Astrocyte of the spinal cord (primary cell): ENCODE results near the gene TRAK1.

Experiments used
- DNase-seq: peaks from one replicate; pipeline ENCODE4 v3.0.0; 2011; ENCODE audit warnings: low read depth, low spot score
- H3K4me3 ChIP-seq: 2 replicates; pipeline ENCODE4 v1.5.1; 2011; ENCODE audit warnings: low read depth, mild to moderate bottlenecking, low read length, moderate library complexity
- in situ Hi-C: cut with HindIII; loops from 2 replicates; pipeline ENCODE4 v1.10.0; 2017; ENCODE audit warnings: low sequenced_read_pairs
- TF ChIP-seq, protein P1 (sequence below): IDR thresholded peaks from 2 replicates; pipeline ENCODE4 v1.5.1; 2012; ENCODE audit warnings: low read depth, mild to moderate bottlenecking, low read length, inconsistent platforms

The TRAK1 gene

DNA sequence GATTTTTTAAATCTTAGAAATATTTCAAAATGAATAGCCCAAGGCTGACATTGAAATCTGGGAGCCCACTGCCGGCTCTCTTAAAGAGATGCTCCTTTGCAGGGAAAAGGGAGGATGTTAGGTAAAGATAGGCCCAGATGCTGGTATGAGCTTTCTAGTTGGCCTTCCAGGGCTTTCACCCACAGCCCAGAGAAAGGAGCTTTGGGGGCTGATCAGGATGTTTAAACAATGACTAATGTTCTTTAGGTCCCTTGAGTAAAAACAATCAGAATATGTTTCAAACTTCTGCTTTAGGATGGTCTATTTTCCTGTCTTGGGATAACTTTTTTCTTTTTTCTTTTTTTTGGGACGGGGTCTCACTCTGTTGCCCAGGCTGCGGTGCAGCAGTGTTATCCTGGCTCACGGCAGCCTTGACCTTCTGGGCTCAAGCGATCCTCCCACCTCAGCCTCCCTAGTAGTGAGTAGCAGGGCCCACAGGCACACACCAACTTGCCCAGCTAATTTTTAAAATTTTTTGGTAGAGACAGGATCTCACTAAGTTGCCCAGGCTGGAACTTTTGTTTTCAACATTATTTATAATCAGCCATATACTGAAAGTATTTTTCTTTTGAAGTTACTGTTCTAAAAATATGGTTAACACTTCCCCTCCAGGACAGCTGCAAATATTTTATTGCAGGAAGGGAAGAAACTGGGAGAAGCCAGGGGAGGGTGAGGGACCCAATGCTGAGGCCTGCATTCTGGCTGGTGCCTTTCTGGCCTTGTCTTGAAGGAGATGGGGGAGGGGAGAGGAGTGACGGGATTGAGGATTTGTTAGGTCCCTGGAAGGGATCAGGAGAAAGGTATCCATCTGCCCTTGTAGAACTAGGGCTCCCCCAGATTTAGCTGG is 70.1 kb downstream of the TRAK1 start:
- H3K4me3 ChIP-seq: no peak overlapping the region
- in situ Hi-C loops: no loop called here
- TF ChIP-seq, protein P1, sequence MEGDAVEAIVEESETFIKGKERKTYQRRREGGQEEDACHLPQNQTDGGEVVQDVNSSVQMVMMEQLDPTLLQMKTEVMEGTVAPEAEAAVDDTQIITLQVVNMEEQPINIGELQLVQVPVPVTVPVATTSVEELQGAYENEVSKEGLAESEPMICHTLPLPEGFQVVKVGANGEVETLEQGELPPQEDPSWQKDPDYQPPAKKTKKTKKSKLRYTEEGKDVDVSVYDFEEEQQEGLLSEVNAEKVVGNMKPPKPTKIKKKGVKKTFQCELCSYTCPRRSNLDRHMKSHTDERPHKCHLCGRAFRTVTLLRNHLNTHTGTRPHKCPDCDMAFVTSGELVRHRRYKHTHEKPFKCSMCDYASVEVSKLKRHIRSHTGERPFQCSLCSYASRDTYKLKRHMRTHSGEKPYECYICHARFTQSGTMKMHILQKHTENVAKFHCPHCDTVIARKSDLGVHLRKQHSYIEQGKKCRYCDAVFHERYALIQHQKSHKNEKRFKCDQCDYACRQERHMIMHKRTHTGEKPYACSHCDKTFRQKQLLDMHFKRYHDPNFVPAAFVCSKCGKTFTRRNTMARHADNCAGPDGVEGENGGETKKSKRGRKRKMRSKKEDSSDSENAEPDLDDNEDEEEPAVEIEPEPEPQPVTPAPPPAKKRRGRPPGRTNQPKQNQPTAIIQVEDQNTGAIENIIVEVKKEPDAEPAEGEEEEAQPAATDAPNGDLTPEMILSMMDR: no peak
- DNase-seq: peak; percentile 51

DNA sequence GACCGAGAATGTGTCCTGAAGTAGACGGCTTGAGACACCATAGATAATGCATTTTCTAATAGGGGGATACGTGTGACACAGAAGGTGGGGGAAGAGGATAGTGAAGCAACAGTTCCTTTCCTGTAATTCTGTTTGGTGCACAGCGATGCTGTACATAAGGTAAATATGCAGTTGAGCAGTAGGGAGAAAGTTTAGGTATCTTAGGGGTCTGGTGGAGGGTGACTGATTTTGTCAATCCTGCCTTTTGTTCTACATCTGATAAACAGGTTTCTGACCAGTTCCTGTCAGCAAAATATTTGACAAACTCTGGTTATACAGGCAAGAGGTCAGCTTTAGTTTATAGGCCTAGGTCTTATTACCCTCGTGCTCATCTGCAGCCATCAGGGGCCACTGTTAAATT is 71.3 kb downstream of the TRAK1 start:
- TF ChIP-seq, protein P1: no peak
- in situ Hi-C loops: no loop called here
- DNase-seq: no peak

DNA sequence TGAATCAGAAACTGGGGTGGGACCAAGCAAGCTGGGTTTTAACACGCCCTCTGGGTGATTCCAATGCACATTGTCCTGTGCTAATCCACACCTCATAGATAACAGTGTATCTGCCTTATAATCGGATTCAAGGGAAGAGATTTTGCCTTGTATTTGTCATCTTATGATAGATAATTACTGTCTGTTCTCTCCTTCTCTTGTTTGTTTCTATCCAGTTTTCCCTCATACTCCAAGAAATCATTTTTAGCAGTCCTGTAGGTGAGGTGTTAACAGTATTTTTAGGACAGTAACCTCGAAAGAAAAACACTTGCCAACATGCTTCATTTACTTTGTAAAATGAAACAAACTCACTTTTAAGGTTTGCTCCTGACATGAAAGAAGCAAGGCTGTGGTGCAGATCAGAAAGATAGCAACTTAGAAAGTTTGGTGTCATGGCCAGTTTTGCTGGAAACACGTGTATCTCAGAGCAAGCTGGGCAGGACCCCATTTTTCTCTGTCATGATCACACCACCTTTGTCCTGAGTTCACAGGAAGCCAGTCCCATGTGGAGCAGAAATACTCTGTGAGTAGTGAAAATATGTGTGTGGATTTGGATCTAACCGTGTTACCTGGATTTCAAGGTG is 72.6 kb downstream of the TRAK1 start:
- TF ChIP-seq, protein P1: no peak
- DNase-seq: no peak
- H3K4me3 ChIP-seq: no peak overlapping the region
- in situ Hi-C loops: no loop called here

More for the DNA sequence above, 71.3 kb downstream of the TRAK1 start:
- H3K4me3 ChIP-seq: no peak overlapping the region

DNA sequence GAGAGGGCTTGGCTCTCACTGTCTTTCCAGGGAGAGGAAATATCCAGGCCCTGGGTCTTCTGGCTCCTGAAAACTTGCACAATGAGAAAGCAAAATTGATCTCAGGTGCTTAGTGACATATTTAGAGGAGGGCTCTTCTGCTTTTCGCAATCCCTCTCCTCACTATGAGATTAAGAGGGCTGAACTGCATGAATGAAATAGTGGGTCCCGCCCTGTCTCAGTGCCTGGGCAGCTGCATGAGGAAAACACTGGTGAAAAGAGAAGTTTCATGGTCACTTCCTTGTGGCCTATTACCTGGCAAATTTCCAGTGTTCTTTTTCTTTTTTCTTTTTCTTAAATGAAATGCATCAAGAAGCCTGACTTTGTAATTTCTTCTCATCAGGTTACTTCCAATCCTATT is 73.5 kb downstream of the TRAK1 start:
- no peak for DNase-seq
- no peak overlapping the region for H3K4me3 ChIP-seq
- TF ChIP-seq, protein P1: no peak
- in situ Hi-C loops: no loop called here

DNA sequence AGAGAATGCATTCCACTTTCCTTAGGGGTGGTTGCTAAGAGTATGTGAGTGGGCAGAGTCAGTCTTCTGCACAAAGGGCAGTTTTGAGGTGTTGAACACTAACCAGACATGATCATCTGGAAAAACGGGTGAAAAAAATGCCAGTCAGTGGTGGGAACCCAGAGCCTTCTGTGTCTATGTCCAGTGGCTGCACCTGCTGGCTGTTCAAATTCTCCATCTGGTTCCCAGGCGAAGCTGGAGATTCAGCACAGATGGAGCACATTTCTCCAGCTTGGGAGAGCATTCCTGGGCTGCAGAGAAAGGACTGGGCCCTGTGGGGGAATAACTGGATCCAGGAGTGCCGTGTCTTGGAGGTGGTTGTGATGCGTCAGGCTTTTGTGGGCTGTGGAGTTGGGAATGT is 74.1 kb downstream of the TRAK1 start:
- DNase-seq: no peak
- H3K4me3 ChIP-seq: no peak overlapping the region
- in situ Hi-C loops: no loop called here
- TF ChIP-seq, protein P1: no peak

DNA sequence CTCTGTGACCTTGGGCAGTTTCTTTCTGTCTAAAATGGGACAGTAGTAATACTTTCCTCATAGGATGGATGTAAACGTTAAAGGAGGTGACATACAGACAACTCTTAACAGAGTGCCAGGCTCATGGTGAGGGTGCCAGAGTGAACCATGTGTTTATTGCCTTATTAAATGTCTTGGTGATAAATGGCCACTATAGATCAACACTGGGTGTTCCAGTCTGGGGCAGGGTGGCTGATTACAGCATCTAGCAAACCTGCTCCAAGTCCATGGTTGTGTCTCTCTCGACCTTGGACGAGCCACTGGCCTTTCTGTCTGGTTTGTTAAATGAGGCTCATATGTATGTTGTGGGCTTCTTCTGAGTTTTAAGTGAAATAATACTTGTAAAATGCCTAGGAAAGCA is 75.1 kb downstream of the TRAK1 start:
- in situ Hi-C loops: no loop called here
- H3K4me3 ChIP-seq: no peak overlapping the region
- TF ChIP-seq, protein P1: no peak
- DNase-seq: no peak
